Gastroesophageal sphincter (tissue), 4 donors: ENCODE measurements around the gene CELSR1. TPM values are rescaled to one million over a fixed set of nuclear protein-coding genes. Genes with fewer than 3 reads are reported as not detected.

ENCODE experiments used
- ATAC-seq: fragments of 150-250 bp; one replicate; pipeline ENCODE4 v1.9.1; 2016; ENCODE audit warnings: mild to moderate bottlenecking, moderate library complexity
- H3K27ac ChIP-seq, 4 donors: fragments of 200-600 bp; sonication (generic) in 3 of 4; 1 replicate in 3 of 4; 2 replicates in 1 of 4; pipeline ENCODE4 v1.5.1; 2016 to 2019
- H3K27me3 ChIP-seq: fragments of 200-600 bp; sonication (generic); one replicate; pipeline ENCODE4 v1.5.1; 2019
- H3K36me3 ChIP-seq, 2 donors: fragments of 200-600 bp; sonication (generic); one replicate each; pipeline ENCODE4 v1.5.1; 2019; ENCODE audit warnings: control low read depth in 1 of 2
- H3K4me1 ChIP-seq, 3 donors: fragments of 200-600 bp; sonication (generic); 1 replicate in 2 of 3; 2 replicates in 1 of 3; pipeline ENCODE4 v1.5.1; 2016 to 2019; ENCODE audit warnings: control low read depth in 2 of 3
- H3K4me3 ChIP-seq, 2 donors: fragments of 200-600 bp; sonication (generic); one replicate each; pipeline ENCODE4 v1.5.1; 2019; ENCODE audit warnings: mild to moderate bottlenecking in 1 of 2, moderate library complexity in 1 of 2
- H3K9me3 ChIP-seq, 3 donors: fragments of 200-600 bp; sonication (generic); one replicate each; pipeline ENCODE4 v1.5.1; 2017 to 2019; ENCODE audit warnings: control low read depth in 2 of 3
- CTCF ChIP-seq, 4 experiments: fragments of 200-600 bp in 2 of 4; fragments of 450-650 bp in 2 of 4; sonication (generic) in 1 of 4; IDR thresholded peaks; one replicate each; pipeline ENCODE4 v1.5.1; 2017 to 2019; ENCODE audit warnings: antibody characterized with exemption in 4 of 4, mild to moderate bottlenecking in 2 of 4, moderate library complexity in 2 of 4
- EP300 ChIP-seq: sonication (generic); formaldehyde crosslinking; IDR thresholded peaks from one replicate; pipeline ENCODE4 v1.6.1; 2017; ENCODE audit warnings: antibody characterized with exemption, mild to moderate bottlenecking
- POLR2A ChIP-seq, 2 donors: fragments of 450-650 bp; IDR thresholded peaks; one replicate each; pipeline ENCODE4 v1.6.1; 2017; ENCODE audit warnings: antibody characterized with exemption in 2 of 2, mild to moderate bottlenecking in 2 of 2, moderate library complexity in 1 of 2
- POLR2AphosphoS5 ChIP-seq: sonication (generic); formaldehyde crosslinking; IDR thresholded peaks from one replicate; pipeline ENCODE4 v1.6.1; 2017; ENCODE audit warnings: antibody characterized with exemption
- WGBS, 2 donors: methylation state at CpG; one replicate each; pipeline ENCODE4 v1.1.5; 2018; ENCODE audit warnings: low coverage in 1 of 2; 5-methylcytosine and 5-hydroxymethylcytosine counted together
- total RNA-seq, 4 donors: library from RNA; depleted of rRNA; stranded (reverse); fragments of >200 nt; gene quantifications; one replicate each; pipeline ENCODE4 v1.1.0, GENCODE V29; 2016

CELSR1 gene
- total RNA-seq, 4 donors from 2014 or later, result 1.7 to 4.8 (median 4.3) TPM

- peaks cover 0 to 30% (median 13%) of the 10 kb centered on the region in 3 donors for H3K4me1 ChIP-seq
- H3K36me3 ChIP-seq, result peaks cover 0 to 63% of the 10 kb centered on the region in 2 donors
- no peaks in the 10 kb centered on the region for H3K27me3 ChIP-seq
- TF ChIP-seq CTCF (IDR thresholded peaks at IDR 0.05), result no peak
- no peak for TF ChIP-seq EP300
- TF ChIP-seq POLR2AphosphoS5, result no peak
- H3K27ac ChIP-seq, result no peak overlapping the region
- no peak for ATAC-seq
- H3K9me3 ChIP-seq, result no peaks in the 10 kb centered on the region
- no peak overlapping the region for H3K4me3 ChIP-seq
- WGBS, 2 donors, result 88 to 90% methylated on average over 3 to 8 of the region's 8 CpGs
Measured at GRCh38 chr22:46338636-46339035, 198.8 kb downstream of the CELSR1 start.

DNA sequence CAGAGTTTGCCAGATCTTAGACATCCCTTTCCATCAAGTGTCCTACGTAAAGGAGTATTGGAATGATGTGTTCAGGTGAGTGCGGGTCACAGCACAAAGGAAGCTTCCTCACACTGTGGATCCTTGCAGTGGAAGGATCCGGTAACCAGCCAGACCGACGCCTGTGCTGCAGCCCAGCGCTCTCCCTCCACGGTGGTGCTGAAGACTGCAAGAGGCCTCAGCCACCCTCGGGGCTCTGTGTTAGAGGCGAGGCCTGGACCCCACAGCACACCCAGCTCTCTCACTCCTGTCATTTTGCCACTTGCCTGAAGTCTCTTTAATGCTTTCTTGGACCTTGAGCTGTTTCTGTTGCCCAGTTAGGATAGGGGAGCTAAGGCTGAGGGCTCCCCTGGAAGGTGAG is 199.6 kb downstream of the CELSR1 start:
- Histone ChIP-seq H3K4me1 (peaks cover 0 to 30% (median 13%) of the 10 kb centered on the region in 3 donors), H3K27me3 (no peaks in the 10 kb centered on the region), H3K4me3 (no peak overlapping the region), H3K27ac (no peak overlapping the region), H3K36me3 (peaks cover 0 to 56% of the 10 kb centered on the region in 2 donors), H3K9me3 (no peaks in the 10 kb centered on the region)
- no peak for ATAC-seq
- TF ChIP-seq POLR2A (IDR thresholded peaks at IDR 0.05), result no peak
- no peak for TF ChIP-seq EP300
- no peak for TF ChIP-seq CTCF (IDR thresholded peaks at IDR 0.05)
- TF ChIP-seq POLR2AphosphoS5, result no peak
- 60 to 77% methylated on average over 1 to 2 of the region's 9 CpGs for WGBS, 2 donors

DNA sequence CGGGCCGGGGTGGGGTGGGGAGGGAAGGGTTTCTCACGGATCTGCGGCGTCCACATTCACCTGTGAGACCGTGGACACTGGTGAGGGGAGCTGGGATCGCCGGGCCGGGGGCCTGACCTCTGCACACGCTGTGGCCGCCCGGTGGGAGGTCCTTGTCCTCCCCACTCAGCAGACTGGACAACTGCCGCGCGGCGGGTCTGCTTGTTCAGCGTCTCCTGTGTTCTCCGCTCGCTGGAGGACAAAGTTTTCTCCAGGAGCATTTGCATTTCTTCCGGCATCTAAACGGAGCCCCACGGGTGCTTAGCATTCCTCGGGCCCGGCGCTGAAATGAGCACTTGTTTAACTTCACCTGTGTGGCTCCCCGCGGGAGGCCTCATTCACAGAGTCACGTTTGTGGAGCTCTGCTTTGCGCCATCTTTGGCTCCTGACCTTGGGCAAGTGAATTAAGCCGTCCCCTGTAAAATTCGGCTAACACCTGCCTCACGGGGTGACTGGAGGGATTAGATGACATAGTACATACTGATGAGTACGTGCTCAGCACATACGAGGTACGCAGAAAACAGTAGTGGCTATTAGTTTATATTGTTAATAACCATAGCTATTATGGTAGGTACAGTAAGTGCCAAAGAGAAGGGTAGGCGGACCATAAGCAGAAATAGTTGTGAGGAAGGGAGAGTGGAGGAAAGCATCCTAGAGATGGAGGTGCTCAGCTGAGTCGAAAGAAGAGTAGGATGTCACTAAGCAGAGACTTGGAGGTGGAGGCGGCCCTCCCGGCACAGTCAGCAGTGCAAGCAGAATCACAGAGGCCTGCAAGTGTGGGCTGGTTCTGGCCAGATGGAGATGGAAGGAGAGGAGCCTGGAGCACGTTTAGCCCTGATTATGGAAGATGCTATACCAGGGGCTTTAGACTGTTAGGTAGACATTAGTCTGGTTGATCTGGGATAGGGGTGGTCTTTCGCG is 201.0 kb downstream of the CELSR1 start:
- TF ChIP-seq EP300, result no peak
- peak overlapping the region; percentile 71 to 92 (median 88) for H3K27ac ChIP-seq
- 6 to 15% methylated on average over 7 to 24 of the region's 42 CpGs for WGBS, 2 donors
- no peaks in the 10 kb centered on the region for H3K27me3 ChIP-seq
- no peaks in the 10 kb centered on the region for H3K9me3 ChIP-seq
- H3K4me3 ChIP-seq, result peak overlapping the region; percentile 96 to 97
- H3K4me1 ChIP-seq, result peaks cover 0 to 30% (median 13%) of the 10 kb centered on the region in 3 donors
- ATAC-seq, result no peak
- H3K36me3 ChIP-seq, result peaks cover 0 to 41% of the 10 kb centered on the region in 2 donors

- peak within 1 kb of the TSS; percentile 96 to 97 for H3K4me3 ChIP-seq
- ATAC-seq, result peak; percentile 96
- H3K27me3 ChIP-seq, result no peaks in the 10 kb centered on the region
- peaks cover 0 to 30% (median 13%) of the 10 kb centered on the region in 3 donors for H3K4me1 ChIP-seq
- no peaks in the 10 kb centered on the region for H3K9me3 ChIP-seq
- peak within 1 kb of the TSS; percentile 71 to 92 (median 88) for H3K27ac ChIP-seq
- peaks cover 0 to 31% of the 10 kb centered on the region in 2 donors for H3K36me3 ChIP-seq
- WGBS, 2 donors, result 4% methylated on average over 5 to 10 of the region's 93 CpGs
- peak in 2 of 4 experiments; percentile 14 to 35 for TF ChIP-seq CTCF (IDR thresholded peaks at IDR 0.05)
- peak; percentile 72 for TF ChIP-seq POLR2AphosphoS5
- TF ChIP-seq POLR2A (IDR thresholded peaks at IDR 0.05), result peak; percentile 60 to 72
- no peak for TF ChIP-seq EP300
Measured at GRCh38 chr22:46335201-46336118, 202.0 kb downstream of the CELSR1 start, which contains the start of gene TRMU. Gene TRMU, plus strand, starts transcription at chr22:46335714. Its CDS starts 51 bp downstream, at chr22:46335765.

- ATAC-seq, result no peak
- no peaks in the 10 kb centered on the region for H3K36me3 ChIP-seq
- TF ChIP-seq POLR2AphosphoS5 (no peak), POLR2A (IDR thresholded peaks at IDR 0.05) (no peak), CTCF (IDR thresholded peaks at IDR 0.05) (no peak), EP300 (no peak)
- no peak overlapping the region for H3K4me3 ChIP-seq
- 100% methylated on average over 1 of the region's 23 CpGs; no CpG with 5 or more reads in 1 of the 2 donors for WGBS, 2 donors
- peaks cover 0 to 13% (median 2%) of the 10 kb centered on the region in 3 donors for H3K4me1 ChIP-seq
- H3K9me3 ChIP-seq, result no peaks in the 10 kb centered on the region
- no peak overlapping the region for H3K27ac ChIP-seq
- H3K27me3 ChIP-seq, result no peaks in the 10 kb centered on the region
Measured at GRCh38 chr22:46331496-46331895, 205.9 kb downstream of the CELSR1 start.
